ENCODE measurements around the gene CAVIN1. TPM values are rescaled to one million over a fixed set of nuclear protein-coding genes. Genes with fewer than 3 reads are reported as not detected.

Gene CAVIN1
- total RNA-seq, 4 donors from 2014 or later, result 619 to 1,181 (median 1,019) TPM

GRCh38 chr17:42459801-42460281, 36.8 kb upstream of the CAVIN1 start:
- TF ChIP-seq EP300 (IDR thresholded peaks at IDR 0.05), result no peak
- TF ChIP-seq POLR2AphosphoS5 (IDR thresholded peaks at IDR 0.05), result peak in 1 of 2 donors; percentile 35
- Histone ChIP-seq H3K36me3 (peaks cover 6 to 36% (median 18%) of the 10 kb centered on the region in 4 donors), H3K27me3 (no peaks in the 10 kb centered on the region), H3K27ac (replicated peaks in 1 of 4) (peak overlapping the region; percentile 97 to 98 (median 98)), H3K4me3 (peak overlapping the region; percentile 74 to 92 (median 75)), H3K9me3 (no peaks in the 10 kb centered on the region), H3K4me1 (peaks cover 22 to 64% (median 59%) of the 10 kb centered on the region in 4 donors)
- intact Hi-C loops (cut with DNase I), result loop anchor here (5.0 kb wide), 1 partner anchor 38 kb away; the partner anchor contains the start of gene CAVIN1
- WGBS, result 4% methylated on average over 6 of the region's 6 CpGs
- DNase-seq (ENCODE audit: extremely low spot score), result no peak

- intact Hi-C loops (cut with DNase I), result loop anchor here (5.0 kb wide), 1 partner anchor 37 kb away; the partner anchor contains the start of gene CAVIN1
- H3K27me3 ChIP-seq, result no peaks in the 10 kb centered on the region
- DNase-seq (ENCODE audit: extremely low spot score), result peak; percentile 93
- WGBS, result 1% methylated on average over 11 of the region's 11 CpGs
- H3K27ac ChIP-seq (replicated peaks in 1 of 4), result peak overlapping the region; percentile 97 to 98 (median 98)
- no peaks in the 10 kb centered on the region for H3K9me3 ChIP-seq
- TF ChIP-seq POLR2AphosphoS5 (IDR thresholded peaks at IDR 0.05) (peak in 1 of 2 donors; percentile 26), CTCF (IDR thresholded peaks at IDR 0.05) (peak; percentile 36 to 50 (median 50)), EP300 (IDR thresholded peaks at IDR 0.05) (no peak), POLR2A (IDR thresholded peaks at IDR 0.05; ENCODE audit: low read depth) (no peak)
- peaks cover 22 to 62% (median 59%) of the 10 kb centered on the region in 4 donors for H3K4me1 ChIP-seq
- H3K36me3 ChIP-seq, result peaks cover 3 to 31% (median 16%) of the 10 kb centered on the region in 4 donors
- H3K4me3 ChIP-seq, result peak overlapping the region; percentile 74 to 92 (median 75)
Measured at GRCh38 chr17:42459256-42459800, 36.3 kb upstream of the CAVIN1 start.

GRCh38 chr17:42458497-42459255, 35.6 kb upstream of the CAVIN1 start, which contains the start of gene ATP6V0A1:
Gene ATP6V0A1, plus strand, starts transcription at chr17:42458878. Its CDS starts 2,017 bp downstream, at chr17:42460895.
- H3K27ac ChIP-seq (replicated peaks in 1 of 4), result peak within 1 kb of the TSS; percentile 97 to 98 (median 98)
- H3K4me3 ChIP-seq, result peak within 1 kb of the TSS; percentile 74 to 92 (median 75)
- H3K27me3 ChIP-seq, result no peaks in the 10 kb centered on the region
- TF ChIP-seq CTCF (IDR thresholded peaks at IDR 0.05) (no peak), POLR2A (IDR thresholded peaks at IDR 0.05; ENCODE audit: low read depth) (peak; percentile 81), EP300 (IDR thresholded peaks at IDR 0.05) (no peak), POLR2AphosphoS5 (IDR thresholded peaks at IDR 0.05) (peak; percentile 95 to 96)
- H3K4me1 ChIP-seq, result peaks cover 22 to 61% (median 54%) of the 10 kb centered on the region in 4 donors
- H3K36me3 ChIP-seq, result peaks cover 0 to 27% (median 12%) of the 10 kb centered on the region in 4 donors
- peak; percentile 98 for DNase-seq (ENCODE audit: extremely low spot score)
- 1% methylated on average over 32 of the region's 45 CpGs for WGBS
- intact Hi-C loops (cut with DNase I), result loop anchor here (5.0 kb wide), 1 partner anchor 36 kb away; the partner anchor contains the start of gene CAVIN1
- H3K9me3 ChIP-seq, result no peaks in the 10 kb centered on the region

- WGBS, result 62% methylated on average over 6 of the region's 6 CpGs
- H3K9me3 ChIP-seq, result no peaks in the 10 kb centered on the region
- peaks cover 0 to 12% (median 5%) of the 10 kb centered on the region in 4 donors for H3K36me3 ChIP-seq
- peak overlapping the region; percentile 97 to 98 (median 98) for H3K27ac ChIP-seq (replicated peaks in 1 of 4)
- intact Hi-C loops (cut with DNase I), result loop anchor here (5.0 kb wide), 1 partner anchor 35 kb away; the partner anchor contains the start of gene CAVIN1
- H3K27me3 ChIP-seq, result no peaks in the 10 kb centered on the region
- TF ChIP-seq CTCF (IDR thresholded peaks at IDR 0.05) (no peak), POLR2A (IDR thresholded peaks at IDR 0.05; ENCODE audit: low read depth) (no peak), EP300 (IDR thresholded peaks at IDR 0.05) (no peak), POLR2AphosphoS5 (IDR thresholded peaks at IDR 0.05) (no peak)
- DNase-seq (ENCODE audit: extremely low spot score), result no peak
- H3K4me3 ChIP-seq, result no peak overlapping the region
- peaks cover 22 to 48% (median 46%) of the 10 kb centered on the region in 4 donors for H3K4me1 ChIP-seq
Measured at GRCh38 chr17:42457107-42457792, 34.2 kb upstream of the CAVIN1 start.
